Medulla oblongata (tissue), 1 donor: ENCODE measurements around the gene HYAL3.
A peak's percentile ranks its signal among the peaks of the same experiment; 100 is the strongest.

ENCODE experiments used
- DNase-seq: peaks from one replicate; pipeline ENCODE4 v3.0.0-alpha.2; 2015; ENCODE audit errors: extremely low spot score

Gene HYAL3, protein sequence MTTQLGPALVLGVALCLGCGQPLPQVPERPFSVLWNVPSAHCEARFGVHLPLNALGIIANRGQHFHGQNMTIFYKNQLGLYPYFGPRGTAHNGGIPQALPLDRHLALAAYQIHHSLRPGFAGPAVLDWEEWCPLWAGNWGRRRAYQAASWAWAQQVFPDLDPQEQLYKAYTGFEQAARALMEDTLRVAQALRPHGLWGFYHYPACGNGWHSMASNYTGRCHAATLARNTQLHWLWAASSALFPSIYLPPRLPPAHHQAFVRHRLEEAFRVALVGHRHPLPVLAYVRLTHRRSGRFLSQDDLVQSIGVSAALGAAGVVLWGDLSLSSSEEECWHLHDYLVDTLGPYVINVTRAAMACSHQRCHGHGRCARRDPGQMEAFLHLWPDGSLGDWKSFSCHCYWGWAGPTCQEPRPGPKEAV

DNA sequence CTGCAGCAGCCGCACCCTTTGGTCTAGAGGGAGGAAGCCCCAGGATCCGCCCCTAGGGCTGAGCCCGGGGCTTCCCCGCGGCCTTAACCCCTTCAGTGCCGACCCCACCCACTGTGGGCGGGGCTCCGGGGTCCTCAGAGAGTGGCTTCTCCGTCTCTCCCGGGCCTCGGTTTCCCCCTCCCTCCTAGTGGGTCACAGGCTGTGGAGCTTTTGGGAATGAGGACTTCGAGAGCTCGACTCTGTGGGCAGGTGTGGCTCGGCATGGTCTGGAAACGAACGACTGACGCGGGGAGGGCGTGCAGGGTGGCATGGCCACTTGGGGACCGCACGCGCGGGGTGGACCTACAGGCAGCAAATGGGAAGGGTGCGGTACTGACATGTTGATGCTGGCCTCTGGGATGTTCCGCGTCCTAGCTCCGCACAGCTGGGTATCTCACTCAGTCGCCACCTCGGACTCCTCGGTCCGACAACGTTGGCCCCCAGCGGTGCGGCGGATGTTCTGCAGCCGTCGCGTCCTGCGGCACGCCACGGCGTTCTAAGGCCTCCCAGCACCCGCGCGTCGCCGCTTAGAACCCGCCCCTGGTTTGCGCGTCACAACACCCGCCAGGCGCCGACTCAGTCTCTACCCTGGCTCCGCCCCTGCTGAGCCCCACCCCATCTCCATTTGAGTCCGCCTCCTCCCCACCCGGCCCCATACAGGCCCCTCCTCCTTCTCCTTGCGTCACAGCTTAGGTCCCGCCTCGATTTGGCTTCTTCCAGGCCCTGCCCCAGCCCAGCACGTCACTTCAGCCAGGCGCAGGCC lies at the start of gene HYAL3, which contains the start of gene NAA80:
HYAL3 (minus strand) TSS at position 570 of the 802 bp plus-strand sequence. CDS start 3,803 bp downstream, outside the sequence.
NAA80 (minus strand) TSS at position 570 of the 802 bp plus-strand sequence. CDS start 1,942 bp downstream, outside the sequence.
- peak; percentile 100 for DNase-seq

- peak; percentile 79 for DNase-seq
Measured at GRCh38 chr3:50347187-50347813, 48.1 kb upstream of the HYAL3 start.

- no peak for DNase-seq
Measured at GRCh38 chr3:50345586-50346234, 46.5 kb upstream of the HYAL3 start, which contains the start of gene ZMYND10. ZMYND10 (minus strand) TSS chr3:50345732; CDS start chr3:50345579, 153 bp downstream.

- DNase-seq, result no peak
Measured at GRCh38 chr3:50345008-50345407, 45.8 kb upstream of the HYAL3 start.

DNA sequence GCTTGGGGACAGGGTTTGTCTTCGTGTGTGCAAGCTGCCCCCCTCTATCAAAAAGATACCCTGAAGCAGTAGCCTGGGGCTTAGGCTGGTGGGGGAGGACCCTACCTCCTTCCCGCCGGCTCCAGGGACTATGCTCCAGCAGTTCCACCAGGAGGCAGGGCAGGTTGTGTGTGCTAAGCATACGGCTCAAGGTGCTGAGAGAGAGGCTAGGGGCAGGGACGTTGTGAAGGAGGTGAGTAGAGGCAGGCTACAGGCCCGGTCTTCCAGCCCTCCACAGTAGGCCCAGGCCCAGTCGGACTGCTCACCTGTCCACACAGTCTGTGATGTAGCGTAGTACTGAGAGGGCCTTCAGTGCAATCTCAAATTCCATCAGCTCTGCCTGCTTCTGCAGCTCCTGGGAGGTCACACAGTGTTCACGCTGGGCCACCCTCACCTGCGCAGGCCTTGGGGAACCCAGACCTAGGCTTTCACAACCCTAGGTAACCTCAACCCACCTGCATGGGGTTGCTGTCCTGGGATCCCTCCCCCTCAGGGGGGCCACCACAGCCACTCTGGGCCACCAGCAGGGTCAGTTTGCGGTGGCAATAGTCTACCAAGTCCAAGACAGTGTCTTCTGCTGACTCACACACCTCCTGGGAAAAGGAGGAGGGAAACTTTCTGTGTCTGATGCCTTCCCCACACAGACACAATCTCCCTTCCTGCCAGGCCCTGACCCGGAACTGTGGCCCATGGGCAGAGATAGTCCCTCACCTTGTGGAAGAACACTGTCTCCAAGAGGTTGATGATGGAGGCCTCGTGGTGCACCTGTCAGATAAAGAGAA lies 43.8 kb upstream of the HYAL3 start:
- no peak for DNase-seq

DNA sequence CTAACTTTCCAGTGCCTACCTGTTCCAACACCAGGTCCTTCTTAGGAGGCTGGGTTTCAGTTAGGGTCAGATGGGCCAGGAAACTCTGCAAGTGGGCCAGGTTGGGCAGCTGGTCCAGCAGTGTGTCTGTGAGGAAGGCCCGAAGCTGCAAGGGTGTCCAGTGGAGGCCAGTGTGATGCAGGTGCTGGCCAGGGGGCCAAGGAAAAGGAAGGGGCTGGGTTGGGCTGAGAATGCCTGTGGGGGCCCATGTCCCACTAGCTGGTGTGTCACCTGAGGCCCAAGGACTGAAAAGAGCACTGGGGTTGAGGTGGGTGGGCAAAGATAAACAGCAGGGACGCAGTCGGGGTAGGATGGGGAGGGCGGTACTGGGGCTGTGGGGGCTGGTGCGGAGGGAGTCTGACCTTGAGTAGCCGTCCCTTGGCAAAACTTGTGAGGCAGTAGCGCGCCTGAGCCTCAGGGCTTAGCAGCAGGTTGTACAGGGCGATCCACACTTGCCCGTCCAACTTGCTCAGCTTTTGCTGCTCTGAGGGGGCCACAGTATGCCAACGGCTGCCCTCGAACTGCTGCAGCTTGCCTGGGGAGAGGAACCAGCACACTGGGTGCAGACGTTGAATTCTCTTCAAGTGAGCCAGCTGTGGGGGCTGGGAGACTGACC lies 42.9 kb upstream of the HYAL3 start:
- no peak for DNase-seq

- DNase-seq, result no peak
Measured at GRCh38 chr3:50341537-50341936, 42.3 kb upstream of the HYAL3 start.

DNA sequence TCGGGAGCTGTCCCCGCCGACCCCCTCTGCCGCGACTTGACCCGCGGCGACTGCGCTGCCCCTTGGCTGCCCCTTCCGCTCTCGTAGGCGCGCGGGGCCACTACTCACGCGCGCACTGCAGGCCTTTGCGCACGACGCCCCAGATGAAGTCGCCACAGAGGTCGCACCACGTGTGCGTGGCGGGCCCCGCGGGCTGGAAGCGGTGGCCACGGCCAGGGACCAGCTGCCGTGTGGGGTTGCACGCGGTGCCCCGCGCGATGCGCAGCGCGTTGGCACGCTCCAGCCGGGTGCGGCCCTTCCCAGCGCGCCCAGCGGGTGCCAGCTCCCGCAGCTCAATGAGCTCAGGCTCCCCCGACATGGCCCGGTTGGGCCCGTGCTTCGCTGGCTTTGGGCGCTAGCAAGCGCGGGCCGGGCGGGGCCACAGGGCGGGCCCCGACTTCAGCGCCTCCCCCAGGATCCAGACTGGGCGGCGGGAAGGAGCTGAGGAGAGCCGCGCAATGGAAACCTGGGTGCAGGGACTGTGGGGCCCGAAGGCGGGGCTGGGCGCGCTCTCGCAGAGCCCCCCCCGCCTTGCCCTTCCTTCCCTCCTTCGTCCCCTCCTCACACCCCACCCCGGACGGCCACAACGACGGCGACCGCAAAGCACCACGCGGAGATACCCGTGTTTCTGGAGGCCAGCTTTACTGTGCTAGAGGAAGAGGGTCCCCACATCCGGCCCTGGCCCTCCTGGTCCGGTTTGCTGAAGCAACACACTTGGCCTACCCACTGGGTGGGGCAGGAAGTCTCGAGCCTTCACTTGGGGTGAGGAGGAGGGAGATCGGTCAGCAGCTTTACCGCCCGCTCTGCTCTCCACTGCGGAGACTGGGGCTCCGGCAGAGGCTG lies 41.5 kb upstream of the HYAL3 start, which contains the start of gene RASSF1:
RASSF1 (minus strand) TSS at position 389 of the 882 bp plus-strand sequence; CDS start at position 358, 31 bp downstream.
- DNase-seq, result peak; percentile 48

DNA sequence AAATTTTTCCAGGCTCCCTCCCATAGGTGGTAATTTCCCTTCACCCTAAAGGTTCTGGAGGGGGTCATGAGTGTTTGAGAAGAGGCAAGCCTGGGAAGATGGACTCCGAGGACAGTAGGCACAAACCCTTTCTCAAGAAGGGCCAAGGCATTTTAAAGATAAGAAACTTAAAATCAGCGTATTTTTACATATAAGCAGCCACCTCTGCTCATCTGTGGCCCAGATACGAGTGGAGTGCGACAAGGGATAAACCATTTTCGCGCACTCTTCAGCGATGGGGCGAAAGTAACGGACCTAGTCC lies 40.9 kb upstream of the HYAL3 start:
- no peak for DNase-seq

DNA sequence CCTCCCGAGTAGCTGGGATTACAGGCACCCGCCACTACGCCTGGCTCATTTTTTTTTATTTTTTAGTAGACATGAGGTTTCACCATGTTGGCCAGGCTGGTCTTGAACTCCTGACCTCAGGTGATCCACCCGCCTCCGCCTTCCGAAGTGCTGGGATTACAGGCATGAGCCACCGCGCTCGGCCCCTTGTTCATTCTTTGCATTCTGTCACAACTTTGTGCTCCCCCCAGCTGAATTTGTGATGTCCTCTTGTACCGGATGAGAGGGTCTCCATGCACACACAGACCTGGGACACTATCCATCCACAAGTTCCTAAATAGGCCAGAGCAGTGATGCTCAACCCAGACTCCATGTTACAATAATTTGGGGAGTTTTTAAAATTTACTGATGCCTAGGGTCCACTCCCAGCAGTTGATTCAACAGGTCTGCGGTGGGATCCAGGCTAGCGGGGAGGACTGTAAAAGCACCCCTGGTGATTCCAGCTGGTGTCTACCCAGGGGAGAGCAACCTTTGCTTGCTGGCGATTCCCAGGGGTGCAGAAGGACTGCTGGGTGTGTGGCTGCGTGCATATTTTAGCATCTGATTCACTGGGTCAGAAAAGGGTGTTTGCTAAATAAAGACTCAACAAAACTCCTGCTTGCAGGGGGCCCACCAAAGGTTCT lies 40.4 kb upstream of the HYAL3 start:
- DNase-seq, result no peak

DNA sequence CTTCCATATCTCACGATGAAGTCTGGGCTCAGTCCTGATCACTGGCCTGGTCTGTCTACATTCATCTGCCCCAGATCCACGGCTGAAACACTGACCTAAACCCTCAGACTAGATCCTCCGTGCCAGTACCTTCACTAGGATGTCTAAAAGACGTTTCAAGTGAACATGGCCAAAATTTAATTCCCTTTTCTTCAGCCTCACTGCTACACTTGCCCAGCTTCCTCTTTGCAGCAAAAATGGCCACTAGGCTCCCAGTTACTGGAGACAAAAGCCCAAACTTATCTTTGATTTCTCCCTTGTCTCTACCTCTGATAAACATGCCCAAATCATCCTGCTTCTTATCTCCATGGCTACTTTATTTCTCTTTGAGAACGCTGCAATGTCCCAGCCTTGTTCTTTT lies 39.8 kb upstream of the HYAL3 start:
- no peak for DNase-seq

- DNase-seq, result peak; percentile 98
Measured at GRCh38 chr3:50337175-50337861, 38.1 kb upstream of the HYAL3 start.

DNA sequence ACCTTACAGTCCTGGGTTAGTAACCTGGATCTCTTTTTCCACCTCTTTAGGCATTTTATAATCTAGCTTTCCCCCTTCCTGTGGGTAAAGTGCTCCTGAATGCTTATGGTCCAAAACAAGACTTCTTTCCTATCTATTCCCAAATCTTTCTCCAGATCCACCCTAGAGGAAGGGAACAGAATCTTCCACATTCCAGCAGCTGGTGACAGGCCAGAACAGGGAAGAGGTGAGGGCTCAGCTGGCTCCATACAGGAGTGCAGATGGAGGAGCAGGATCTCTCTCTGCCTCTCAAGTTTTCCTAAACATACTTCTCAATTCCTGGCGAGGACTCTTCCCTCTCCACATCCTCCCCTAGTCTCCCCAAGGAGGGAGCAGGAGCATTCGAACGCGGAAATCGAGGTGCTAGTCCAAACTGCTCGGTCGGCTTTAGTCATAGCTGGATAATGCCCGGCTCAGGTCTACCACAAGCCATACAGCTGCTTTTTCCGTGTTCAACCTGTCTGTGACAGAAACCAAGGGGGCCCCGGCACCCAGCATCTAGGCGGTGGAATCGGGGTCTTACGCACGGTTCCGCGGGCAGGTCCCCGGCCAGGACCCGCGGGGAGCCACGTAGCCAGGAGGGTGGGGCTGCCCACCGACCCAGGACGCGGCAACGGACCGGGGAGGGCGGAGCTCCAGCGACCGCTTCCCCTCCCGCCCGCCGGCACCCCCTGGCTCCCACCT lies 37.4 kb upstream of the HYAL3 start:
- no peak for DNase-seq

DNA sequence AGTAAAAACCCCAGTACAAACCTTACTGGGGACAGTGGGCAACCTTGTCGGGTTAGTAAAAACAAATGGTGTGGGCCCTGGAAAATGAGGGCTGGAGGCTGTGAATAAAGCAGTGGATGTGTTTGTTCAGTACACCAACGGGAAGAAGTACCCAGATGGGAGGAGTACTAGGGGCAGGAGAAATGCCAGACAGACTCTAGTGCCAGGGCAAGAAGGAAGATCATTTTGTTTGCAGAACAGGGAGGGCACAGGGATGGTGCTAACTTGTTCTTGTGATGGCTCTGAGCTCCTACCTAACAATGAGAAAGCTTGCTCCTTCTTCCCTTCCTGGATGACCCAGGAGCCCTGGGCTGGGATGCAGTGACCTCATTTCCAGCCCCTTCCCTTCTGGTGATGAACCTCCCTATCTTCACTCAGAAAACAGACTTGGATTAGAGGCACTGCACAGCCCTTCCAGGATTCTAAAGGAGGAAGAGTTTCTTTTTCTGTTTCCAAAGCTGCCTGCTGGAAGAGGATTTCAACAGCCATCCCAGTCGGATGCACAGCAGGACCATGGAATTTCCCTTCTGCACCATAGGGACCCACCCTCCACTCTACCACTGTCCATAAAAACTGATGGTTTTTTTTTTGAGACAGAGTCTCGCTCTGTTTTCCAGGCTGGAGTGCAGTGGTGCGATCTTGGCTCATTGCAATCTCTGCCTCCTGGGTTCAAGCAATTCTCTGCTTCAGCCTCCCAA lies 35.3 kb upstream of the HYAL3 start:
- no peak for DNase-seq

DNA sequence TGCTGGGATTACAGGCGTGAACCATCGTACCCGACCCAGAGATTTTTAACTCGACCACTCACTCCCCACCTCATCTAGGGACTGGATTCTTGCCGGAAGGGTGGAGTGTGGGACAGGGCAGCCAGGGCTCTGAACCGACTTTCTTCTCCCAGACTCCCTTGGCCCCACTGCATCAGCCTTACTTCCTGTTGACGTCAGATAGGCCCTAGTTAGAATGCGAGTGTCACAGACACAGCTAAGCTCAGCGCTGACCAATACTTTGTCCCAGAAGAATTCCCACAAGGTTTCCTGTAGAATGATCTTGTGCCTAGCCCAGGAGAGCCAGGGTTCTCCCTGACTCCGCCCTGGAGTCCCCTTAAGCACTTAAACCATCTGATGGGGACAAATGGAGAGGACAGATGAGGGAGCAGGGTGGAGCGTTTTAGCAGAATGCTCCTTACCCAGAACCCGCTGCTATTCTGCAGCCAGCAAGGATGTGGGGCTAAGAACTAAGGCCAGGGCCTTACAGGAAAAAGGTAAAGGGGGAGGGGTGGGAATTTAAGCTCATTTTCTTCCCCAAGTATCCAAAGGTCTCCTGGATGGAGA lies 34.6 kb upstream of the HYAL3 start:
- no peak for DNase-seq

DNA sequence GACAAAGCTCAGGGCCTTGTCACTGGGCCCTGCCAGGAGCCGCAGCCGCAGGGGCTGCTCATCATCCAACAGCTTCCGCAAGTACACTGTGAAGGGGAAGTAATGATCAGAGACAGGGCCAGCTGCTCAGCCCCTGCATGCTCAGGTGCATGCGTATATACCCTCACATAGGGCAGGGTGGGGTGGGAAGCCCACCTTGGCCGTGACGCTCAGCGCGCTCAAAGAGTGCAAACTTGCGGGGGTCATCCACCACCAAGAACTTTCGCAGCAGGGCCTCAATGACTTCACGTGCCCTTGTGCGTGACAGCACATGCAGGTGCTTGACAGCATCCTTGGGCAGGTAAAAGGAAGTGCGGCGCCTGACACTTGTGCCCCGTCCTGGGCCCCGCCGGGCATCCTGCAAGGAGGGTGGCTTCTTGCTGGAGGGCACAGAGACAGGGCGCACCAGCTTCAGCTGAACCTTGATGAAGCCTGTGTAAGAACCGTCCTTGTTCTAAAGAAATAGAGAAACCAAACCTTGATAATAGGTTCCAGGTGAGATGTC lies 32.2 kb upstream of the HYAL3 start:
- no peak for DNase-seq
